GM23338 (cell line): ENCODE measurements around the gene PPM1L. TPM values are rescaled to one million over a fixed set of nuclear protein-coding genes. Genes with fewer than 3 reads are reported as not detected.

Source experiments
- ATAC-seq: fragments of 200-7000 bp; cut with Tn5 transposase; 3 replicates; pipeline ENCODE4 v1.9.1; 2020
- DNase-seq: peaks from one replicate; pipeline ENCODE4 v3.0.0-alpha.2; 2015; ENCODE audit warnings: low spot score
- H2AFZ ChIP-seq: fragments of 200-600 bp; sonication (generic); 2 replicates; pipeline ENCODE4 v1.8.0; 2016; ENCODE audit warnings: antibody characterized with exemption, mild to moderate bottlenecking, moderate library complexity
- H3F3A ChIP-seq: fragments of 200-600 bp; sonication (generic); replicated peaks from 2 replicates; pipeline ENCODE4 v1.8.0; 2017; ENCODE audit warnings: antibody characterized with exemption, mixed run types, low read depth
- H3K27ac ChIP-seq: fragments of 200-600 bp; sonication (generic); 2 replicates; pipeline ENCODE4 v1.6.1; 2016; ENCODE audit warnings: low read depth
- H3K27me3 ChIP-seq: fragments of 200-600 bp; sonication (generic); 2 replicates; pipeline ENCODE4 v1.8.0; 2016; ENCODE audit warnings: mild to moderate bottlenecking, mixed run types, moderate library complexity; ENCODE audit not compliant: insufficient read depth
- H3K36me3 ChIP-seq: fragments of 200-600 bp; sonication (generic); 2 replicates; pipeline ENCODE4 v1.8.0; 2016; ENCODE audit warnings: mild to moderate bottlenecking; ENCODE audit not compliant: insufficient read depth
- H3K4me1 ChIP-seq: fragments of 200-600 bp; sonication (generic); 2 replicates; pipeline ENCODE4 v1.8.0; 2016; ENCODE audit warnings: mild to moderate bottlenecking, moderate library complexity; ENCODE audit not compliant: insufficient read depth
- H3K4me2 ChIP-seq: fragments of 200-600 bp; sonication (generic); 2 replicates; pipeline ENCODE4 v1.7.1; 2017; ENCODE audit warnings: mixed run types
- H3K4me3 ChIP-seq: fragments of 200-600 bp; sonication (generic); 2 replicates; pipeline ENCODE4 v1.6.1; 2016; ENCODE audit warnings: mixed run types
- H3K79me2 ChIP-seq: fragments of 200-600 bp; sonication (generic); replicated peaks from 2 replicates; pipeline ENCODE4 v1.8.0; 2017; ENCODE audit warnings: mild to moderate bottlenecking; ENCODE audit not compliant: insufficient read depth
- H3K9me2 ChIP-seq: fragments of 200-600 bp; sonication (generic); 2 replicates; pipeline ENCODE4 v1.8.0; 2017; ENCODE audit not compliant: insufficient read depth
- H4K20me1 ChIP-seq: fragments of 200-600 bp; sonication (generic); replicated peaks from 2 replicates; pipeline ENCODE4 v1.8.0; 2017; ENCODE audit warnings: mild to moderate bottlenecking; ENCODE audit not compliant: insufficient read depth
- H3K27ac Mint-ChIP-seq: 2 replicates; pipeline ENCODE4 v1.8.0; 2020; ENCODE audit warnings: inconsistent platforms, mild to moderate bottlenecking, moderate library complexity, mixed read lengths
- H3K27me3 Mint-ChIP-seq: 3 replicates; pipeline ENCODE4 v1.8.0; 2022; ENCODE audit warnings: low read depth, mild to moderate bottlenecking, moderate library complexity, mixed read lengths, inconsistent platforms; ENCODE audit not compliant: insufficient read depth, poor library complexity
- H3K36me3 Mint-ChIP-seq: 3 replicates; pipeline ENCODE4 v1.8.0; 2021; ENCODE audit warnings: low read depth, mild to moderate bottlenecking, inconsistent platforms, moderate library complexity, mixed read lengths
- H3K4me1 Mint-ChIP-seq: 3 replicates; pipeline ENCODE4 v1.8.0; 2020; ENCODE audit warnings: mild to moderate bottlenecking, inconsistent platforms, mixed read lengths
- H3K4me3 Mint-ChIP-seq: 3 replicates; pipeline ENCODE4 v1.8.0; 2021; ENCODE audit warnings: moderate library complexity, mild to moderate bottlenecking, inconsistent platforms, mixed read lengths
- H3K9me3 Mint-ChIP-seq: 3 replicates; pipeline ENCODE4 v1.8.0; 2020; ENCODE audit warnings: moderate library complexity, mild to moderate bottlenecking, inconsistent platforms, mixed read lengths
- EZH2 ChIP-seq: fragments of 200-600 bp; sonication (generic); IDR thresholded peaks from one replicate; pipeline ENCODE4 v1.8.0; 2017; ENCODE audit warnings: antibody characterized with exemption, mild to moderate bottlenecking, low read depth; ENCODE audit not compliant: unreplicated experiment
- EZH2phosphoT487 ChIP-seq: fragments of 200-600 bp; sonication (generic); IDR thresholded peaks from one replicate; pipeline ENCODE4 v1.8.1; 2018; ENCODE audit warnings: antibody characterized with exemption; ENCODE audit not compliant: unreplicated experiment
- JUNB ChIP-seq: IDR thresholded peaks from one replicate; pipeline ENCODE4 v1.6.1; 2016; ENCODE audit warnings: antibody characterized with exemption; ENCODE audit not compliant: unreplicated experiment
- NANOG ChIP-seq: IDR thresholded peaks from 2 replicates; pipeline ENCODE4 v1.6.1; 2016; ENCODE audit warnings: antibody characterized with exemption, borderline replicate concordance
- POLR2AphosphoS5 ChIP-seq: IDR thresholded peaks from 2 replicates; pipeline ENCODE4 v1.6.1; 2016; ENCODE audit warnings: antibody characterized with exemption, low read depth
- STAT1 ChIP-seq: IDR thresholded peaks from one replicate; pipeline ENCODE4 v1.6.1; 2016; ENCODE audit warnings: antibody characterized with exemption; ENCODE audit not compliant: unreplicated experiment
- ZNF114 ChIP-seq: fragments of 250-450 bp; sonication (Bioruptor Pico); IDR thresholded peaks from 2 replicates; pipeline ENCODE4 v1.5.0; 2020; ENCODE audit warnings: mild to moderate bottlenecking, moderate library complexity
- ZNF331 ChIP-seq: fragments of 250-450 bp; sonication (Bioruptor Pico); IDR thresholded peaks from 2 replicates; pipeline ENCODE4 v1.5.0; 2020; ENCODE audit warnings: low read depth, mild to moderate bottlenecking, moderate library complexity
- polyA plus RNA-seq: library from polyadenylated mRNA; unstranded; fragments of >200 nt; fragmentation: Nextera tagmentation; extraction: Ambion mirVana; gene quantifications from 2 replicates; pipeline ENCODE4 v1.2.1, GENCODE V29; 2016
- total RNA-seq: library from RNA; depleted of rRNA; stranded (reverse); fragments of >200 nt; shearing (Covaris generic); gene quantifications from 2 replicates; pipeline ENCODE4 v1.2.3, GENCODE V29; 2014
- TF ChIP-seq, protein P1 (sequence below), 2 experiments: fragments of 200-600 bp in 1 of 2; sonication (generic) in 1 of 2; conservative IDR thresholded peaks; 2 replicates each; pipeline versions ENCODE4 v1.5.1 to v1.6.1; 2016 to 2017; ENCODE audit warnings: antibody characterized with exemption in 2 of 2, low read depth in 2 of 2, mild to moderate bottlenecking in 2 of 2, moderate library complexity in 1 of 2
- TF ChIP-seq, protein P2 (sequence below): IDR thresholded peaks from one replicate; pipeline ENCODE4 v1.6.1; 2018; ENCODE audit warnings: antibody characterized with exemption; ENCODE audit not compliant: unreplicated experiment
- TF ChIP-seq, protein P3 (sequence below): fragments of 250-450 bp; sonication (Bioruptor Pico); IDR thresholded peaks from 2 replicates; pipeline ENCODE4 v1.5.0; 2020; ENCODE audit warnings: mild to moderate bottlenecking, moderate library complexity

PPM1L gene
- total and polyA plus RNA-seq, 2 experiments from 2014 or later: 3.9 to 26.4 TPM

DNA sequence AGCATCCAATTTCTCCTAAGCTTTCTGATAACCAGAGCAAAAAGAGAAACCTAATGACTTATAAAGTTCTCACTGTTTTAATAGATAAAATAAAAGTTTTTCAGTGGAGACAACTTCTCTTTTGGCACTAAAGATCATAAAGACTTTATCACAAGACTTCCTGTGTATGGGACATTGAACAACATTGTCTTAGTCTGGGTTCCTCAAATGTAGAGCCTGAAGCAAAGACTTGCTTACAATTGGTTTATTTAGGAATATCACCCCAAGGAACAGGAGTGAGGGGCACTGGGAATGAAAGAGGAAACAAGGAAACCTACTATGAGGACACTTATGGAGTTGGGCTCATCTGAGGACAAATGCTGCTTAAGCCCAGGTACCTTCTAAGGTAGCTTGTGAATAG is 221.7 kb downstream of the PPM1L start:
- no peak overlapping the region for H2AFZ ChIP-seq
- Mint-ChIP-seq H3K27ac (no peak overlapping the region), H3K4me1 (peaks cover 8% of the 10 kb centered on the region; the same call in 2 of the 3 replicates), H3K9me3 (peaks cover under 1% of the 10 kb centered on the region; the same call in 2 of the 3 replicates), H3K36me3 (peaks cover 14% of the 10 kb centered on the region; the same call in 2 of the 3 replicates), H3K4me3 (no peak overlapping the region), H3K27me3 (no peaks in the 10 kb centered on the region)
- DNase-seq (no peak), ATAC-seq (no peak)
- H3K9me2 ChIP-seq: no peaks in the 10 kb centered on the region
- no peaks in the 10 kb centered on the region for H3K36me3 ChIP-seq
- no peaks in the 10 kb centered on the region for H3K79me2 ChIP-seq
- no peak overlapping the region for H3K4me2 ChIP-seq
- TF ChIP-seq POLR2AphosphoS5: no peak
- TF ChIP-seq EZH2phosphoT487: no peak
- TF ChIP-seq, protein P1, sequence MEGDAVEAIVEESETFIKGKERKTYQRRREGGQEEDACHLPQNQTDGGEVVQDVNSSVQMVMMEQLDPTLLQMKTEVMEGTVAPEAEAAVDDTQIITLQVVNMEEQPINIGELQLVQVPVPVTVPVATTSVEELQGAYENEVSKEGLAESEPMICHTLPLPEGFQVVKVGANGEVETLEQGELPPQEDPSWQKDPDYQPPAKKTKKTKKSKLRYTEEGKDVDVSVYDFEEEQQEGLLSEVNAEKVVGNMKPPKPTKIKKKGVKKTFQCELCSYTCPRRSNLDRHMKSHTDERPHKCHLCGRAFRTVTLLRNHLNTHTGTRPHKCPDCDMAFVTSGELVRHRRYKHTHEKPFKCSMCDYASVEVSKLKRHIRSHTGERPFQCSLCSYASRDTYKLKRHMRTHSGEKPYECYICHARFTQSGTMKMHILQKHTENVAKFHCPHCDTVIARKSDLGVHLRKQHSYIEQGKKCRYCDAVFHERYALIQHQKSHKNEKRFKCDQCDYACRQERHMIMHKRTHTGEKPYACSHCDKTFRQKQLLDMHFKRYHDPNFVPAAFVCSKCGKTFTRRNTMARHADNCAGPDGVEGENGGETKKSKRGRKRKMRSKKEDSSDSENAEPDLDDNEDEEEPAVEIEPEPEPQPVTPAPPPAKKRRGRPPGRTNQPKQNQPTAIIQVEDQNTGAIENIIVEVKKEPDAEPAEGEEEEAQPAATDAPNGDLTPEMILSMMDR (conservative IDR thresholded peaks at IDR 0.05; ENCODE audit: low read depth in 2 of 2): no peak
- TF ChIP-seq, protein P2, sequence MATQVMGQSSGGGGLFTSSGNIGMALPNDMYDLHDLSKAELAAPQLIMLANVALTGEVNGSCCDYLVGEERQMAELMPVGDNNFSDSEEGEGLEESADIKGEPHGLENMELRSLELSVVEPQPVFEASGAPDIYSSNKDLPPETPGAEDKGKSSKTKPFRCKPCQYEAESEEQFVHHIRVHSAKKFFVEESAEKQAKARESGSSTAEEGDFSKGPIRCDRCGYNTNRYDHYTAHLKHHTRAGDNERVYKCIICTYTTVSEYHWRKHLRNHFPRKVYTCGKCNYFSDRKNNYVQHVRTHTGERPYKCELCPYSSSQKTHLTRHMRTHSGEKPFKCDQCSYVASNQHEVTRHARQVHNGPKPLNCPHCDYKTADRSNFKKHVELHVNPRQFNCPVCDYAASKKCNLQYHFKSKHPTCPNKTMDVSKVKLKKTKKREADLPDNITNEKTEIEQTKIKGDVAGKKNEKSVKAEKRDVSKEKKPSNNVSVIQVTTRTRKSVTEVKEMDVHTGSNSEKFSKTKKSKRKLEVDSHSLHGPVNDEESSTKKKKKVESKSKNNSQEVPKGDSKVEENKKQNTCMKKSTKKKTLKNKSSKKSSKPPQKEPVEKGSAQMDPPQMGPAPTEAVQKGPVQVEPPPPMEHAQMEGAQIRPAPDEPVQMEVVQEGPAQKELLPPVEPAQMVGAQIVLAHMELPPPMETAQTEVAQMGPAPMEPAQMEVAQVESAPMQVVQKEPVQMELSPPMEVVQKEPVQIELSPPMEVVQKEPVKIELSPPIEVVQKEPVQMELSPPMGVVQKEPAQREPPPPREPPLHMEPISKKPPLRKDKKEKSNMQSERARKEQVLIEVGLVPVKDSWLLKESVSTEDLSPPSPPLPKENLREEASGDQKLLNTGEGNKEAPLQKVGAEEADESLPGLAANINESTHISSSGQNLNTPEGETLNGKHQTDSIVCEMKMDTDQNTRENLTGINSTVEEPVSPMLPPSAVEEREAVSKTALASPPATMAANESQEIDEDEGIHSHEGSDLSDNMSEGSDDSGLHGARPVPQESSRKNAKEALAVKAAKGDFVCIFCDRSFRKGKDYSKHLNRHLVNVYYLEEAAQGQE: no peak
- TF ChIP-seq JUNB: no peak
- no peak for TF ChIP-seq ZNF114
- no peak for TF ChIP-seq ZNF331 (CRISPR knock-in tag)
- TF ChIP-seq EZH2: no peak
- TF ChIP-seq, protein P3, sequence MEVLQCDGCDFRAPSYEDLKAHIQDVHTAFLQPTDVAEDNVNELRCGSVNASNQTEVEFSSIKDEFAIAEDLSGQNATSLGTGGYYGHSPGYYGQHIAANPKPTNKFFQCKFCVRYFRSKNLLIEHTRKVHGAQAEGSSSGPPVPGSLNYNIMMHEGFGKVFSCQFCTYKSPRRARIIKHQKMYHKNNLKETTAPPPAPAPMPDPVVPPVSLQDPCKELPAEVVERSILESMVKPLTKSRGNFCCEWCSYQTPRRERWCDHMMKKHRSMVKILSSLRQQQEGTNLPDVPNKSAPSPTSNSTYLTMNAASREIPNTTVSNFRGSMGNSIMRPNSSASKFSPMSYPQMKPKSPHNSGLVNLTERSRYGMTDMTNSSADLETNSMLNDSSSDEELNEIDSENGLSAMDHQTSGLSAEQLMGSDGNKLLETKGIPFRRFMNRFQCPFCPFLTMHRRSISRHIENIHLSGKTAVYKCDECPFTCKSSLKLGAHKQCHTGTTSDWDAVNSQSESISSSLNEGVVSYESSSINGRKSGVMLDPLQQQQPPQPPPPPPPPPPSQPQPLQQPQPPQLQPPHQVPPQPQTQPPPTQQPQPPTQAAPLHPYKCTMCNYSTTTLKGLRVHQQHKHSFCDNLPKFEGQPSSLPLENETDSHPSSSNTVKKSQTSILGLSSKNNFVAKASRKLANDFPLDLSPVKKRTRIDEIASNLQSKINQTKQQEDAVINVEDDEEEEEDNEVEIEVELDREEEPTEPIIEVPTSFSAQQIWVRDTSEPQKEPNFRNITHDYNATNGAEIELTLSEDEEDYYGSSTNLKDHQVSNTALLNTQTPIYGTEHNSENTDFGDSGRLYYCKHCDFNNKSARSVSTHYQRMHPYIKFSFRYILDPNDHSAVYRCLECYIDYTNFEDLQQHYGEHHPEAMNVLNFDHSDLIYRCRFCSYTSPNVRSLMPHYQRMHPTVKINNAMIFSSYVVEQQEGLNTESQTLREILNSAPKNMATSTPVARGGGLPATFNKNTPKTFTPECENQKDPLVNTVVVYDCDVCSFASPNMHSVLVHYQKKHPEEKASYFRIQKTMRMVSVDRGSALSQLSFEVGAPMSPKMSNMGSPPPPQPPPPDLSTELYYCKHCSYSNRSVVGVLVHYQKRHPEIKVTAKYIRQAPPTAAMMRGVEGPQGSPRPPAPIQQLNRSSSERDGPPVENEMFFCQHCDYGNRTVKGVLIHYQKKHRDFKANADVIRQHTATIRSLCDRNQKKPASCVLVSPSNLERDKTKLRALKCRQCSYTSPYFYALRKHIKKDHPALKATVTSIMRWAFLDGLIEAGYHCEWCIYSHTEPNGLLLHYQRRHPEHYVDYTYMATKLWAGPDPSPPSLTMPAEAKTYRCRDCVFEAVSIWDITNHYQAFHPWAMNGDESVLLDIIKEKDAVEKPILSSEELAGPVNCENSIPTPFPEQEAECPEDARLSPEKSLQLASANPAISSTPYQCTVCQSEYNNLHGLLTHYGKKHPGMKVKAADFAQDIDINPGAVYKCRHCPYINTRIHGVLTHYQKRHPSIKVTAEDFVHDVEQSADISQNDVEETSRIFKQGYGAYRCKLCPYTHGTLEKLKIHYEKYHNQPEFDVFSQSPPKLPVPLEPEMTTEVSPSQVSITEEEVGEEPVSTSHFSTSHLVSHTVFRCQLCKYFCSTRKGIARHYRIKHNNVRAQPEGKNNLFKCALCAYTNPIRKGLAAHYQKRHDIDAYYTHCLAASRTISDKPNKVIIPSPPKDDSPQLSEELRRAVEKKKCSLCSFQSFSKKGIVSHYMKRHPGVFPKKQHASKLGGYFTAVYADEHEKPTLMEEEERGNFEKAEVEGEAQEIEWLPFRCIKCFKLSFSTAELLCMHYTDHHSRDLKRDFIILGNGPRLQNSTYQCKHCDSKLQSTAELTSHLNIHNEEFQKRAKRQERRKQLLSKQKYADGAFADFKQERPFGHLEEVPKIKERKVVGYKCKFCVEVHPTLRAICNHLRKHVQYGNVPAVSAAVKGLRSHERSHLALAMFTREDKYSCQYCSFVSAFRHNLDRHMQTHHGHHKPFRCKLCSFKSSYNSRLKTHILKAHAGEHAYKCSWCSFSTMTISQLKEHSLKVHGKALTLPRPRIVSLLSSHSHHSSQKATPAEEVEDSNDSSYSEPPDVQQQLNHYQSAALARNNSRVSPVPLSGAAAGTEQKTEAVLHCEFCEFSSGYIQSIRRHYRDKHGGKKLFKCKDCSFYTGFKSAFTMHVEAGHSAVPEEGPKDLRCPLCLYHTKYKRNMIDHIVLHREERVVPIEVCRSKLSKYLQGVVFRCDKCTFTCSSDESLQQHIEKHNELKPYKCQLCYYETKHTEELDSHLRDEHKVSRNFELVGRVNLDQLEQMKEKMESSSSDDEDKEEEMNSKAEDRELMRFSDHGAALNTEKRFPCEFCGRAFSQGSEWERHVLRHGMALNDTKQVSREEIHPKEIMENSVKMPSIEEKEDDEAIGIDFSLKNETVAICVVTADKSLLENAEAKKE (CRISPR knock-in tag): no peak
- no peak for TF ChIP-seq STAT1
- TF ChIP-seq NANOG: no peak
- no peaks in the 10 kb centered on the region for H3F3A ChIP-seq
- no peak overlapping the region for H3K4me3 ChIP-seq
- no peaks in the 10 kb centered on the region for H4K20me1 ChIP-seq
- no peaks in the 10 kb centered on the region for H3K27me3 ChIP-seq
- peaks cover 8% of the 10 kb centered on the region; the same call in 1 of the 2 replicates for H3K4me1 ChIP-seq
- H3K27ac ChIP-seq: no peak overlapping the region
